H1 (cell line): Measurements from ENCODE around the gene ARAP3. TPM values are rescaled to one million over a fixed set of nuclear protein-coding genes. Genes with fewer than 3 reads are reported as not detected.

ENCODE experiments used
- CTCF ChIA-PET: fragments of 300-600 bp; sonication (Branson Sonifier 250); formaldehyde crosslinking; loops from one replicate; lab custom pipeline; 2021; ENCODE audit not compliant: partially characterized antibody; lab: Charles Lee
- POLR2A ChIA-PET: fragments of 300-600 bp; sonication (Branson Sonifier 250); formaldehyde crosslinking; loops from one replicate; lab custom pipeline; 2021; ENCODE audit warnings: inconsistent platforms; ENCODE audit not compliant: partially characterized antibody; lab: Charles Lee
- DNase-seq, 2 experiments: peaks; one replicate each; pipeline versions ENCODE4 v3.0.0 to v3.0.0-alpha.2; 2010 to 2022; ENCODE audit warnings: low spot score in 2 of 2, low read depth in 1 of 2, mixed read lengths in 1 of 2
- FAIRE-seq: peaks from 2 replicates; lab custom pipeline; 2011; peaks lifted over from hg19 to GRCh38; lab: Jason Lieb, UNC
- H2AFZ ChIP-seq: 2 replicates; pipeline ENCODE4 v1.8.1; 2012; ENCODE audit warnings: low read length, inconsistent platforms
- H2AK5ac ChIP-seq: 2 replicates; pipeline ENCODE4 v1.6.1; 2013; ENCODE audit warnings: low read depth, low read length
- H2BK120ac ChIP-seq: replicated peaks from 2 replicates; pipeline ENCODE3; 2013; ENCODE audit warnings: low read depth, low read length, inconsistent platforms
- H2BK12ac ChIP-seq: 2 replicates; pipeline ENCODE4 v1.6.1; 2013; ENCODE audit warnings: low read depth, low read length
- H2BK15ac ChIP-seq: 2 replicates; pipeline ENCODE4 v1.6.1; 2013; ENCODE audit warnings: low read length
- H2BK20ac ChIP-seq: 2 replicates; pipeline ENCODE4 v1.6.1; 2013; ENCODE audit warnings: low read length
- H2BK5ac ChIP-seq: 2 replicates; pipeline ENCODE4 v1.6.1; 2013; ENCODE audit warnings: low read depth, low read length
- H3K14ac ChIP-seq: 2 replicates; pipeline ENCODE4 v1.6.1; 2013; ENCODE audit warnings: inconsistent platforms; ENCODE audit not compliant: insufficient read length
- H3K18ac ChIP-seq: 2 replicates; pipeline ENCODE4 v1.6.1; 2013; ENCODE audit warnings: low read length; ENCODE audit errors: extremely low read depth
- H3K23ac ChIP-seq: 2 replicates; pipeline ENCODE4 v1.6.1; 2013; ENCODE audit warnings: inconsistent platforms; ENCODE audit not compliant: insufficient read length
- H3K23me2 ChIP-seq: 2 replicates; pipeline ENCODE4 v1.6.1; 2013; ENCODE audit warnings: low read depth, low read length
- H3K27ac ChIP-seq: 2 replicates; pipeline ENCODE4 v1.6.1; 2011; ENCODE audit warnings: low read depth, low read length, inconsistent platforms
- H3K27me3 ChIP-seq, 4 experiments: replicated peaks in 1 of 4; 1 replicate in 1 of 4; 2 replicates in 3 of 4; pipeline versions ENCODE4 v1.6.1 to v1.8.1; 2011 to 2013; ENCODE audit warnings: low read length in 3 of 4, mild to moderate bottlenecking in 3 of 4, inconsistent platforms in 2 of 4, mixed read lengths in 2 of 4, moderate library complexity in 1 of 4; ENCODE audit not compliant: control insufficient read depth in 3 of 4, insufficient read depth in 3 of 4; ENCODE audit errors: extremely low read depth in 1 of 4
- H3K36me3 ChIP-seq, 4 experiments: 2 replicates each; pipeline versions ENCODE4 v1.6.1 to v1.8.1; 2011 to 2013; ENCODE audit warnings: mild to moderate bottlenecking in 4 of 4, low read length in 3 of 4, moderate library complexity in 2 of 4, control low read depth in 1 of 4, inconsistent platforms in 1 of 4; ENCODE audit not compliant: insufficient read depth in 4 of 4, control insufficient read depth in 2 of 4
- H3K4ac ChIP-seq: replicated peaks from 2 replicates; pipeline ENCODE3; 2013; ENCODE audit warnings: low read length, low read depth, mixed read lengths, inconsistent platforms; ENCODE audit not compliant: insufficient read length
- H3K4me1 ChIP-seq, 4 experiments: replicated peaks in 1 of 4; 1 replicate in 1 of 4; 2 replicates in 3 of 4; pipeline versions ENCODE4 v1.6.1 to v1.8.1; 2011 to 2013; ENCODE audit warnings: low read length in 3 of 4, inconsistent platforms in 2 of 4, mixed read lengths in 1 of 4; ENCODE audit not compliant: insufficient read depth in 4 of 4, control insufficient read depth in 3 of 4
- H3K4me2 ChIP-seq, 2 experiments: 2 replicates each; pipeline versions ENCODE4 v1.6.1 to v1.8.1; 2011 to 2013; ENCODE audit warnings: low read depth in 2 of 2, low read length in 2 of 2, control low read depth in 1 of 2, inconsistent platforms in 1 of 2, mild to moderate bottlenecking in 1 of 2; ENCODE audit not compliant: insufficient read depth in 1 of 2
- H3K4me3 ChIP-seq, 4 experiments: fragments of 200-600, 300-600 bp in 1 of 4; sonication (generic), shearing (Covaris generic), sonication (Bioruptor Twin) in 1 of 4; 2 replicates each; pipeline versions ENCODE4 v1.5.1 to v1.8.1; 2011 to 2016; ENCODE audit warnings: low read length in 4 of 4, low read depth in 3 of 4, control low read depth in 2 of 4, inconsistent platforms in 2 of 4, mild to moderate bottlenecking in 2 of 4, mixed read lengths in 1 of 4, moderate library complexity in 1 of 4; ENCODE audit not compliant: insufficient read depth in 2 of 4; ENCODE audit errors: extremely low read depth in 1 of 4
- H3K56ac ChIP-seq: replicated peaks from 2 replicates; pipeline ENCODE3; 2013; ENCODE audit warnings: low read depth, mild to moderate bottlenecking, mixed read lengths, low read length, inconsistent platforms; ENCODE audit not compliant: insufficient read length
- H3K79me1 ChIP-seq: 2 replicates; pipeline ENCODE4 v1.6.1; 2013; ENCODE audit warnings: low read depth, low read length, control low read depth
- H3K79me2 ChIP-seq, 2 experiments: 2 replicates each; pipeline versions ENCODE4 v1.6.1 to v1.8.1; 2012 to 2013; ENCODE audit warnings: low read length in 2 of 2, mild to moderate bottlenecking in 2 of 2, inconsistent platforms in 1 of 2; ENCODE audit not compliant: insufficient read depth in 2 of 2, control insufficient read depth in 1 of 2
- H3K9ac ChIP-seq, 4 experiments: replicated peaks in 1 of 4; 1 replicate in 1 of 4; 2 replicates in 3 of 4; pipeline versions ENCODE4 v1.6.1 to v1.8.1; 2011 to 2013; ENCODE audit warnings: low read depth in 3 of 4, low read length in 3 of 4, control low read depth in 2 of 4, mild to moderate bottlenecking in 2 of 4, moderate library complexity in 2 of 4, inconsistent platforms in 1 of 4; ENCODE audit errors: extremely low read depth in 1 of 4
- H3K9me3 ChIP-seq, 2 experiments: 2 replicates each; pipeline versions ENCODE4 v1.6.1 to v1.8.1; 2012 to 2013; ENCODE audit warnings: mild to moderate bottlenecking in 2 of 2, moderate library complexity in 2 of 2, control low read depth in 1 of 2, inconsistent platforms in 1 of 2, low read depth in 1 of 2, low read length in 1 of 2, mixed read lengths in 1 of 2; ENCODE audit not compliant: insufficient read depth in 2 of 2
- H4K20me1 ChIP-seq, 2 experiments: replicated peaks in 1 of 2; 2 replicates each; pipeline versions ENCODE3 to v1.8.1; 2011 to 2013; ENCODE audit warnings: inconsistent platforms in 2 of 2, low read length in 2 of 2, mild to moderate bottlenecking in 1 of 2; ENCODE audit not compliant: insufficient read depth in 2 of 2, control insufficient read depth in 1 of 2
- H4K5ac ChIP-seq: 2 replicates; pipeline ENCODE4 v1.6.1; 2013; ENCODE audit warnings: low read length, low read depth, mixed read lengths, inconsistent platforms; ENCODE audit not compliant: insufficient read length
- H4K8ac ChIP-seq: 2 replicates; pipeline ENCODE4 v1.8.0; 2013; ENCODE audit warnings: mild to moderate bottlenecking, moderate library complexity, low read length, inconsistent platforms; ENCODE audit not compliant: insufficient read depth; ENCODE audit errors: extremely low read depth
- H4K91ac ChIP-seq: replicated peaks from 2 replicates; pipeline ENCODE3; 2013; ENCODE audit warnings: low read length, mixed read lengths, inconsistent platforms; ENCODE audit not compliant: insufficient read length
- BCL11A ChIP-seq, 2 experiments: IDR thresholded peaks; one replicate each; pipeline ENCODE4 v1.6.1; 2011; ENCODE audit warnings: low read depth in 2 of 2, low read length in 2 of 2, mild to moderate bottlenecking in 2 of 2
- BRCA1 ChIP-seq: IDR thresholded peaks from 2 replicates; pipeline ENCODE4 v1.6.1; 2012; ENCODE audit warnings: low read depth, low read length, improper control_type of control experiment
- CHD1 ChIP-seq: IDR thresholded peaks from 2 replicates; pipeline ENCODE4 v1.6.1; 2012; ENCODE audit warnings: low read depth, low read length, improper control_type of control experiment
- GTF2F1 ChIP-seq: IDR thresholded peaks from 2 replicates; pipeline ENCODE4 v1.6.1; 2012; ENCODE audit warnings: low read depth, low read length, improper control_type of control experiment, borderline replicate concordance
- HDAC2 ChIP-seq, 2 experiments: fragments of 300-600 bp in 1 of 2; sonication (generic) in 1 of 2; IDR thresholded peaks; 2 replicates each; pipeline ENCODE4 v1.6.1; 2011 to 2012; ENCODE audit warnings: low read depth in 2 of 2, low read length in 2 of 2, mild to moderate bottlenecking in 2 of 2, moderate library complexity in 2 of 2, borderline replicate concordance in 1 of 2, inconsistent platforms in 1 of 2
- KDM5A ChIP-seq: fragments of 200-600 bp; IDR thresholded peaks from 2 replicates; pipeline ENCODE4 v1.7.1; 2012; ENCODE audit warnings: mild to moderate bottlenecking, low read length, inconsistent platforms, mixed read lengths
- NANOG ChIP-seq: IDR thresholded peaks from 2 replicates; pipeline ENCODE4 v1.6.1; 2011; ENCODE audit warnings: low read length, low read depth, mild to moderate bottlenecking, inconsistent platforms; ENCODE audit not compliant: insufficient read depth, poor library complexity, severe bottlenecking
- SP4 ChIP-seq: IDR thresholded peaks from 2 replicates; pipeline ENCODE4 v1.6.1; 2012; ENCODE audit warnings: low read length, inconsistent platforms
- TEAD4 ChIP-seq: IDR thresholded peaks from 2 replicates; pipeline ENCODE4 v1.6.1; 2012; ENCODE audit warnings: low read depth, low read length, inconsistent platforms, mixed read lengths
- WGBS, 2 experiments: shearing (Covaris generic) in 1 of 2; methylation state at CpG; one replicate each; pipeline versions ENCODE4 v1.1.6 to v1.1.7; 2013 to 2015; ENCODE audit warnings: low lambda C conversion rate in 2 of 2, mixed read lengths in 2 of 2, inconsistent platforms in 1 of 2, low coverage in 1 of 2, missing lambda C conversion rate in 1 of 2; ENCODE audit not compliant: insufficient replicate concordance in 2 of 2, insufficient coverage in 1 of 2, insufficient read length in 1 of 2; ENCODE audit errors: extremely low coverage in 1 of 2, missing lambda C conversion rate in 1 of 2; 5-methylcytosine and 5-hydroxymethylcytosine counted together
- polyA plus RNA-seq, 7 experiments: library from polyadenylated mRNA; depleted of rRNA in 3 of 7; stranded (reverse) in 5 of 7; unstranded in 2 of 7; fragments of >200 nt in 5 of 7; fragments of 200-250 nt in 2 of 7; gene quantifications; 1 replicate in 5 of 7; 2 replicates in 1 of 7; 4 replicates in 1 of 7; pipeline versions ENCODE4 v1.2.1 to v1.2.3, GENCODE V29; 2011 to 2013; ENCODE audit warnings: missing spikeins in 2 of 7, mixed read lengths in 2 of 7
- total RNA-seq: library from RNA; stranded (reverse); fragmentation: NEBNext Ultra II Directional; extraction: Animal tissue kit (Norgen Biotek cat#: 25700); gene quantifications from 2 replicates; pipeline ENCODE4 v1.2.1, GENCODE V29; 2021
- TF ChIP-seq, protein P1 (sequence below): IDR thresholded peaks from 2 replicates; pipeline ENCODE4 v1.6.1; 2012; ENCODE audit warnings: inconsistent platforms
- TF ChIP-seq, protein P2 (sequence below): IDR thresholded peaks from 2 replicates; pipeline ENCODE4 v1.6.1; 2011; ENCODE audit warnings: low read depth, mild to moderate bottlenecking, low read length; ENCODE audit not compliant: insufficient read depth

Gene ARAP3
- total and polyA plus RNA-seq, 2 of the 8 experiments (the other 6 are each of a cell fraction or from before 2014, with no cell fraction given) = 14.4 to 48.6 TPM

DNA sequence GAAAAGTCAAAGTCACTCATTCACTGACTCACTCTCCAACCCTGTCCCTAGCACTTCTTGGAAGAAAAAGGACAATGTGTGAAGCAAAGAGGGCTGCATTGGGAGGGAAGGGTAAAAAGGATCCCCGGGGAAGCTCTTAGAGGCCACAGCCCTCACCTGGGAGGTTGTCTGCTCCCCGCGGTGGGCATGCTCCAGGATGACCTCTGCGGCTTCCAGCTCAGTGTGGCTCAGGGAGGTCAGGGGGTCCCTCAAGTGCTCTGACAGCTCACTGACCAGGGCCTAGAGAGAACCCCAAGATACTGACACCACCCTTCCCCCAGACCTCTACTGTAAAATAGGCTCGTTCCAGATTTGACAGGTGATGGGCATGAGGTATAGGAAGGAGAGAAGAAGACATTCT is 34.8 kb downstream of the ARAP3 start:
- ChIA-PET POLR2A (interaction anchor here (0.6 to 7.3 kb wide), 3 partner anchors 9 to 55 kb away, joined by 3 to 96 read pairs (median 3); partner anchors contain the start of genes HDAC3 and RELL2), CTCF (interaction anchor here (1.4 to 4.2 kb wide), 6 partner anchors 9 to 55 kb away, joined by 3 to 21 read pairs (median 7); no protein-coding TSS in a partner anchor)
- TF ChIP-seq, protein P1, sequence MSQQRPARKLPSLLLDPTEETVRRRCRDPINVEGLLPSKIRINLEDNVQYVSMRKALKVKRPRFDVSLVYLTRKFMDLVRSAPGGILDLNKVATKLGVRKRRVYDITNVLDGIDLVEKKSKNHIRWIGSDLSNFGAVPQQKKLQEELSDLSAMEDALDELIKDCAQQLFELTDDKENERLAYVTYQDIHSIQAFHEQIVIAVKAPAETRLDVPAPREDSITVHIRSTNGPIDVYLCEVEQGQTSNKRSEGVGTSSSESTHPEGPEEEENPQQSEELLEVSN = no peak
- TF ChIP-seq KDM5A (no peak), BRCA1 (no peak), BCL11A (IDR thresholded peaks at IDR 0.05; ENCODE audit: low read depth in 2 of 2, low read length in 2 of 2) (no peak), TEAD4 (no peak), SP4 (no peak), HDAC2 (IDR thresholded peaks at IDR 0.05; ENCODE audit: borderline replicate concordance in 1 of 2, low read depth in 2 of 2, low read length in 2 of 2) (no peak), GTF2F1 (no peak), NANOG (no peak), CHD1 (no peak)
- TF ChIP-seq, protein P2, sequence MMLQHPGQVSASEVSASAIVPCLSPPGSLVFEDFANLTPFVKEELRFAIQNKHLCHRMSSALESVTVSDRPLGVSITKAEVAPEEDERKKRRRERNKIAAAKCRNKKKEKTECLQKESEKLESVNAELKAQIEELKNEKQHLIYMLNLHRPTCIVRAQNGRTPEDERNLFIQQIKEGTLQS = no peak

More for the DNA sequence above, 34.8 kb downstream of the ARAP3 start:
- H3K36me3 ChIP-seq = peaks cover 0 to 14% (median 5%) of the 10 kb centered on the region in 4 experiments; a peak in 3 of 8 replicates
- H3K23ac ChIP-seq = no peak overlapping the region
- H3K27ac ChIP-seq = no peak overlapping the region
- H2BK5ac ChIP-seq = no peak overlapping the region
- no peak for DNase-seq
- H2AK5ac ChIP-seq = no peak overlapping the region
- H3K79me1 ChIP-seq = peaks cover 3% of the 10 kb centered on the region; the same call in 1 of the 2 replicates
- no peak overlapping the region for H4K8ac ChIP-seq
- H3K4ac ChIP-seq = no peak overlapping the region
- H3K9ac ChIP-seq = no peak overlapping the region
- H2AFZ ChIP-seq = no peak overlapping the region
- H3K18ac ChIP-seq = no peak overlapping the region
- H2BK120ac ChIP-seq = no peak overlapping the region
- no peak for FAIRE-seq
- H4K20me1 ChIP-seq = peaks cover 0 to 2% of the 10 kb centered on the region in 2 experiments
- H2BK20ac ChIP-seq = no peak overlapping the region
- no peak overlapping the region for H4K91ac ChIP-seq
- no peak overlapping the region for H3K14ac ChIP-seq
- no peak overlapping the region for H3K4me3 ChIP-seq
- WGBS, 2 experiments = 88% methylated on average over 5 of the region's 5 CpGs; no CpG with 5 or more reads in 1 of the 2 experiments
- H3K23me2 ChIP-seq = peaks cover 3% of the 10 kb centered on the region; the same call in 1 of the 2 replicates
- peaks cover 2 to 8% (median 6%) of the 10 kb centered on the region in 4 experiments; a peak in 6 of 7 replicates for H3K4me1 ChIP-seq
- H4K5ac ChIP-seq = no peak overlapping the region
- no peak overlapping the region for H3K4me2 ChIP-seq
- H3K9me3 ChIP-seq = no peaks in the 10 kb centered on the region
- H2BK15ac ChIP-seq = no peak overlapping the region
- H3K79me2 ChIP-seq = no peaks in the 10 kb centered on the region
- H2BK12ac ChIP-seq = no peak overlapping the region
- no peak overlapping the region for H3K56ac ChIP-seq
- no peaks in the 10 kb centered on the region; a peak in 1 of 7 replicates for H3K27me3 ChIP-seq
